Stomach smooth muscle (tissue), 2 donors: ENCODE measurements around the gene MRPS35.

ENCODE experiments used
- H3K27ac ChIP-seq: one replicate; pipeline ENCODE4 v1.7.0; 2013; ENCODE audit warnings: mild to moderate bottlenecking, low read length, inconsistent platforms
- H3K27me3 ChIP-seq, 2 donors: one replicate each; pipeline ENCODE4 v1.7.0; 2013; ENCODE audit warnings: low read length in 2 of 2; ENCODE audit not compliant: insufficient read depth in 2 of 2, control insufficient read depth in 1 of 2
- H3K36me3 ChIP-seq, 2 donors: one replicate each; pipeline ENCODE4 v1.7.0; 2013; ENCODE audit warnings: low read length in 2 of 2; ENCODE audit not compliant: control insufficient read depth in 2 of 2, insufficient read depth in 2 of 2
- H3K4me1 ChIP-seq: one replicate; pipeline ENCODE4 v1.7.0; 2013; ENCODE audit warnings: low read length; ENCODE audit not compliant: control insufficient read depth, insufficient read depth
- H3K4me3 ChIP-seq, 2 donors: one replicate each; pipeline ENCODE4 v1.7.0; 2013; ENCODE audit warnings: low read length in 2 of 2
- H3K9ac ChIP-seq, 2 donors: one replicate each; pipeline ENCODE4 v1.7.0; 2013; ENCODE audit warnings: low read length in 2 of 2, mild to moderate bottlenecking in 1 of 2
- H3K9me3 ChIP-seq, 2 donors: one replicate each; pipeline ENCODE4 v1.7.0; 2013; ENCODE audit warnings: low read length in 2 of 2; ENCODE audit not compliant: control insufficient read depth in 2 of 2
- donor health status: healthy.
- donor health status: Pancreatic carcinoma.

MRPS35 gene

DNA sequence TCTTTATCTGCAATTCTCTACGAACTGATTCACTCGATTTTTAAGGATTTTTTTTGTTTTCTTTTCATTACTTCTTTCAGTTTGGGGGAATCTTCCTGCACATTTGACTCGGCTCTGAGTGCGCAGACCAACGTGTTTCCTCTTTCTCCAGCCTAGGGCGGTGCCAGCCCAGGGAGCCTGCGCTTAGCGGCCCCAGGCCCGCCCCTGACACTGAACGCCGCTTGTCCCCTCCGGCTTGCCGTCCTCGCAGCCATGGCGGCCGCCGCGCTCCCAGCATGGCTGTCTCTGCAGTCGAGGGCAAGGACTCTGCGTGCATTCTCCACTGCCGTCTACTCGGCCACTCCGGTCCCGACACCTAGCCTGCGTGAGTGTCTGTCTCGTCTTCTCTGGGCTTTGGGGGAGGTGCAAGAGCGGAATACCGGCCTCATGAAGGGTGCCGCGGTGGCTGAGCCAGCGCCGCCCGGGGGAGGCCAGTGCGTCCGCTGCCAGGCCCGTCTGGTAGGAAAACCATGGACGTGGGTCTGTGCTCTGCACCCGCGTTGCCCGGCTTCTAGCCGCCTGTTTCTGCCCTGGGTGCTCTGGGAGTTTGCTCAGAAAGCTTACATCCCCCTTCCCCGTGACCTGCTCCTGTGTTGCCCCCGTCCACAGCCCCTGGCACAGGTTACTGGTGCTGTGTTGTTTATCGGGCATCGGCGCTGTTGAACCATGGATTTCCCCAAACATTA lies at the start of gene MRPS35:
Gene MRPS35 (plus strand): TSS at position 241 of the 725 bp plus-strand sequence. CDS start 12 bp downstream, at position 253.
- H3K9me3 ChIP-seq, result no peaks in the 10 kb centered on the region
- peak within 1 kb of the TSS; percentile 88 for H3K27ac ChIP-seq
- H3K36me3 ChIP-seq, result peaks cover 2 to 3% of the 10 kb centered on the region in 2 donors
- H3K27me3 ChIP-seq, result no peaks in the 10 kb centered on the region
- H3K4me1 ChIP-seq, result peaks cover 14% of the 10 kb centered on the region
- H3K9ac ChIP-seq, result peak within 1 kb of the TSS; percentile 82 to 95
- peak within 1 kb of the TSS; percentile 97 to 100 for H3K4me3 ChIP-seq

- Histone ChIP-seq H3K36me3 (peaks cover 22 to 28% of the 10 kb centered on the region in 2 donors), H3K4me1 (no peaks in the 10 kb centered on the region), H3K27ac (no peak overlapping the region), H3K27me3 (no peaks in the 10 kb centered on the region), H3K4me3 (no peak overlapping the region), H3K9me3 (no peaks in the 10 kb centered on the region), H3K9ac (no peak overlapping the region)
Measured at GRCh38 chr12:27665704-27666103, 44.9 kb upstream of the MRPS35 start.

GRCh38 chr12:27666510-27666909 lies 44.1 kb upstream of the MRPS35 start:
- H3K9ac ChIP-seq, result no peak overlapping the region
- H3K36me3 ChIP-seq, result peaks cover 16 to 20% of the 10 kb centered on the region in 2 donors
- no peak overlapping the region for H3K27ac ChIP-seq

GRCh38 chr12:27667540-27667939 lies 43.1 kb upstream of the MRPS35 start:
- Histone ChIP-seq H3K9me3 (no peaks in the 10 kb centered on the region), H3K36me3 (peaks cover 14 to 17% of the 10 kb centered on the region in 2 donors), H3K9ac (no peak overlapping the region), H3K4me3 (no peak overlapping the region), H3K4me1 (no peaks in the 10 kb centered on the region), H3K27me3 (no peaks in the 10 kb centered on the region), H3K27ac (no peak overlapping the region)

More at GRCh38 chr12:27666510-27666909, 44.1 kb upstream of the MRPS35 start:
- Histone ChIP-seq H3K9me3 (no peaks in the 10 kb centered on the region), H3K4me3 (no peak overlapping the region), H3K4me1 (no peaks in the 10 kb centered on the region), H3K27me3 (no peaks in the 10 kb centered on the region)

- no peak overlapping the region for H3K9ac ChIP-seq
- no peaks in the 10 kb centered on the region for H3K27me3 ChIP-seq
- H3K4me1 ChIP-seq, result no peaks in the 10 kb centered on the region
- H3K36me3 ChIP-seq, result peaks cover 21 to 23% of the 10 kb centered on the region in 2 donors
- no peak overlapping the region for H3K27ac ChIP-seq
- H3K4me3 ChIP-seq, result no peak overlapping the region
- H3K9me3 ChIP-seq, result no peaks in the 10 kb centered on the region
Measured at GRCh38 chr12:27672051-27672450, 38.6 kb upstream of the MRPS35 start.

DNA sequence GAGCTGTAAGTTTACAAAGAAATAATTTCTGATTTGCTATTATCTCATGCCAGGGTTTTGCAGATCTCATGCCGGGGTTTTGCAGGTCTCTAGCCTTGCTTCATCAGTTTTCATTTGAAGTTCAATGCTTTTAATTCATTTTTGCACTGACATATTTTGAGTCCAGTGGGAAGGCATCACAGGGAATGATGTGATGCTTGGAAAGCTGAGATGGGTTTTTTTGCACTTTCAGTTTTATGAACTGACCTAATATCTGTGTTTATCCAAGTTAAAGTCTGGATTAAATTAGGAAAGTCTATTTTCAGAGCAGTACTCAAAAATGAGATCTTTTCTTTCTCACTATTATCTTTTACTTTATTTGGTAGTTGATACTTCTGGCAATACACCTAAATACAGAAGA lies 38.0 kb upstream of the MRPS35 start:
- no peak overlapping the region for H3K9ac ChIP-seq
- H3K4me3 ChIP-seq, result no peak overlapping the region
- H3K9me3 ChIP-seq, result no peaks in the 10 kb centered on the region
- no peaks in the 10 kb centered on the region for H3K27me3 ChIP-seq
- H3K36me3 ChIP-seq, result peaks cover 23% of the 10 kb centered on the region in 2 donors
- H3K27ac ChIP-seq, result no peak overlapping the region
- no peaks in the 10 kb centered on the region for H3K4me1 ChIP-seq

GRCh38 chr12:27673101-27673718 lies 37.4 kb upstream of the MRPS35 start:
- Histone ChIP-seq H3K4me3 (no peak overlapping the region), H3K9me3 (no peaks in the 10 kb centered on the region), H3K27ac (no peak overlapping the region), H3K9ac (no peak overlapping the region), H3K27me3 (no peaks in the 10 kb centered on the region), H3K36me3 (peaks cover 17 to 20% of the 10 kb centered on the region in 2 donors), H3K4me1 (no peaks in the 10 kb centered on the region)

DNA sequence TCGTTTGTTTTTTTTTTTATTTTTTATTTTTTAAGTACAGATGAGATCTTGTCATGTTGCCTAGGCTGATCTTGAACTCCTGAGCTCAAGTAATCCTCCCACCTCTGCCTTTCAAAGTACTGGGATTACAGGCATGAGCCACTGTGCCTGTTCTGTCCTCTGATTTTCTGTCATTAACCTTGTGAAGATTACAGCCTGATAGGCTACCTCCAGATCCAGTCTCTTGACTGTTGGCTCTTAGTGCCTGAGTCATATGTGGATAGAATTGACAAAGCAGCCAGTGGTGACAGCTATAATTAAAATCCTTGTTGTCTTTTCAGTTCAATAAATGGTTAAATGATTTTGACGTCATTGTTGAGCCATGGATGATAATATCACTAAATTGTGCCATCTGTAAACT lies 35.6 kb upstream of the MRPS35 start:
- Histone ChIP-seq H3K4me3 (no peak overlapping the region), H3K36me3 (peaks cover 22 to 25% of the 10 kb centered on the region in 2 donors)

DNA sequence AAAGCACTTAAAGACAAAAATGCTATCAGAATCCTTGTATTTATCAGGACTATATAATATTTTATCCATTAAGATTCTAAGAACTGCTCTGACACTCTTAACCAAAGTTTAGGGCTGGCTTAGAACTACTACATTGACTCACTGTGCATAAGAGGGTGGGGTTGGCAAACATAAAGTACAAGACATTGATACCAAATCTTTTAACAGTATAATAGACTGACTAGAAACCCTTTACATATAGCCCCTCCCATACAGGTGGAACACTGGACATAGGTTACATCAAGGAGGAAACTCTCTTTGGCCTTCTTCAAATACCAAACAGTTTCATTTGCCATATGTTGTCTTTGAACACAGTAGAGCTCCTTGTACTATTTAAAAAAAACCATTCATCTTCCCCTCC lies 30.0 kb upstream of the MRPS35 start:
- H3K9me3 ChIP-seq, result no peaks in the 10 kb centered on the region
- H3K27ac ChIP-seq, result no peak overlapping the region
- H3K9ac ChIP-seq, result no peak overlapping the region
- peaks cover 39 to 51% of the 10 kb centered on the region in 2 donors for H3K36me3 ChIP-seq
- H3K27me3 ChIP-seq, result no peaks in the 10 kb centered on the region
- H3K4me1 ChIP-seq, result no peaks in the 10 kb centered on the region
- H3K4me3 ChIP-seq, result no peak overlapping the region

More for the DNA sequence above, 35.6 kb upstream of the MRPS35 start:
- Histone ChIP-seq H3K9me3 (no peaks in the 10 kb centered on the region), H3K27me3 (no peaks in the 10 kb centered on the region), H3K4me1 (no peaks in the 10 kb centered on the region), H3K27ac (no peak overlapping the region), H3K9ac (no peak overlapping the region)

DNA sequence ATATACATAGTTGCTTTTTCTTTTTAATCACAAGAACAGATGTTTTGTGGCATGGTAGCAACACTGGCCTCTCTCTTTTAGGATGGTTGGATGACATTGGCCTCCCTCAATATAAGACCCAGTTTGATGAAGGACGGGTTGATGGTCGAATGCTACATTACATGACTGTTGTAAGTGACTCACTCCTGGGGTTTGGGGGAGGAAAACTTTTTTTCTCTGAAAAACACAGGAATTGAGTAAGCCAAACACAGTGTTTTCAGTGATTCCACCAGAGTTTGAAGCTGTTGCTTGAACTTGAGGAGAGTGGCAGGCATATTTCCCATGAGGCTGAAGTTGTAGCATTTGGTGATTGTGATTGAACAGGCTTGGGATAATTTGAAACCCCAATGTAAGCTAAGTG lies 28.1 kb upstream of the MRPS35 start:
- no peak overlapping the region for H3K9ac ChIP-seq
- H3K4me1 ChIP-seq, result no peaks in the 10 kb centered on the region
- H3K27ac ChIP-seq, result no peak overlapping the region
- H3K4me3 ChIP-seq, result no peak overlapping the region
- H3K9me3 ChIP-seq, result no peaks in the 10 kb centered on the region
- H3K27me3 ChIP-seq, result no peaks in the 10 kb centered on the region
- peaks cover 32 to 42% of the 10 kb centered on the region in 2 donors for H3K36me3 ChIP-seq

DNA sequence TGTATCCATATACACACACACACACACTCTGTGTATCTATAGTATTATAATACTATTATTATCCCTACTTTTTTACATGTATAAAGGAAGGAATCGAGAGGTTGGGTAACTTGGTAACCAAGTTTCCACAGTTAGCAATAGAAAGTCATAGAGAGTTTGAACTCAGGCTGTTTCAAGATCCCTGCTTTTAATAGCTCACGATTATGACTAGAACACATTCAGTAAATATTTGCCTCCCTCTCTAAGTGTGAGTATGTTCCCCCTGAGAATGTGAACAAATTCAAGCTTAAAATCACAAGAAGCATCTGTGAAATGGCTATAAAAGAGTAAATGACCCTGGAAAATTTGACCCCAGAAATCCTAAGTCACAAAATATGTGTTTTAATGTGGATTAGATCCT lies 25.4 kb upstream of the MRPS35 start:
- Histone ChIP-seq H3K4me1 (no peaks in the 10 kb centered on the region), H3K9me3 (no peaks in the 10 kb centered on the region), H3K27me3 (no peaks in the 10 kb centered on the region), H3K4me3 (no peak overlapping the region), H3K27ac (no peak overlapping the region), H3K9ac (no peak overlapping the region), H3K36me3 (peaks cover 40 to 56% of the 10 kb centered on the region in 2 donors)
